OCI-LY1 (cell line): ENCODE measurements around the gene GSTT4.
"Not testable (repeated sequence)": the region's sequence is repeated elsewhere in the genome, so short reads cannot be mapped to it uniquely, and the experiment has no call there.

Experiments used
- EZH2 ChIP-seq: fragments of 200-600 bp; sonication (generic), shearing (Covaris generic); IDR thresholded peaks from 2 replicates; pipeline ENCODE4 v1.8.0; 2017; ENCODE audit warnings: borderline replicate concordance, mixed run types, mild to moderate bottlenecking, antibody characterized with exemption, low read length, moderate library complexity, mixed read lengths
- TF ChIP-seq, protein P1 (sequence below): fragments of 200-600 bp; sonication (generic), shearing (Covaris generic); IDR thresholded peaks from 2 replicates; pipeline ENCODE4 v1.5.1; 2017; ENCODE audit warnings: mild to moderate bottlenecking, antibody characterized with exemption, low read length, moderate library complexity, mixed read lengths

DNA sequence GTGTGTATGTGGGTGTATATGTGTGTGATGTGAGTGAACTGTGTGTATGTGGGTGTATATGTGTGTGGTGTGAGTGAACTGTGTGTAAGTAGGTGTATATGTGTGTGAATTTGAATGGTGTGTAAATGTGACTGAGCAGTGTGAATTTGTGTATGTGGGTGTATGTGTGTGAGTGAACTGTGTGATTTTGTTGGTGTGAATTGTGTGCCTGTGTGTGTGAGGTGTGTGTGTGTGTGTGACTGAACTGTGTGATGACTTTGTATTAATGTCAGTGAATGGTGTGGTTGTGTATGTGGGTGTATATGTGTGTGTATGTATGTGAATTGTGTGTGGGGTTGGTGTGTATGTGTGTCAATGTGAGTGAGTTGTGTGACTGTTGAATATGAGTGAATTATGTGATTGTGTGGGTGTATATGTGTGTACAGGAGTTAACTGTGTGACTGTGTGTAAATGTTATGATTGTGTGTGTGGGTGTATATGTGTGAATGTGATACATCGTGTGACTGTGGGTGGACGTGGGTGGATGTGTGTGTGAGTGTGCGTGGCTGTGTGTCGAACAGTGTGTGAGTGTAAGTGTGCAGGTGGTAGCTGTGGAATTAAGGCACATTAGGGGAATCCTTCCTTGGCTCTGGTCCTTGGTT, 18.6 kb downstream of the GSTT4 start:
- TF ChIP-seq, protein P1, sequence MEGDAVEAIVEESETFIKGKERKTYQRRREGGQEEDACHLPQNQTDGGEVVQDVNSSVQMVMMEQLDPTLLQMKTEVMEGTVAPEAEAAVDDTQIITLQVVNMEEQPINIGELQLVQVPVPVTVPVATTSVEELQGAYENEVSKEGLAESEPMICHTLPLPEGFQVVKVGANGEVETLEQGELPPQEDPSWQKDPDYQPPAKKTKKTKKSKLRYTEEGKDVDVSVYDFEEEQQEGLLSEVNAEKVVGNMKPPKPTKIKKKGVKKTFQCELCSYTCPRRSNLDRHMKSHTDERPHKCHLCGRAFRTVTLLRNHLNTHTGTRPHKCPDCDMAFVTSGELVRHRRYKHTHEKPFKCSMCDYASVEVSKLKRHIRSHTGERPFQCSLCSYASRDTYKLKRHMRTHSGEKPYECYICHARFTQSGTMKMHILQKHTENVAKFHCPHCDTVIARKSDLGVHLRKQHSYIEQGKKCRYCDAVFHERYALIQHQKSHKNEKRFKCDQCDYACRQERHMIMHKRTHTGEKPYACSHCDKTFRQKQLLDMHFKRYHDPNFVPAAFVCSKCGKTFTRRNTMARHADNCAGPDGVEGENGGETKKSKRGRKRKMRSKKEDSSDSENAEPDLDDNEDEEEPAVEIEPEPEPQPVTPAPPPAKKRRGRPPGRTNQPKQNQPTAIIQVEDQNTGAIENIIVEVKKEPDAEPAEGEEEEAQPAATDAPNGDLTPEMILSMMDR = not testable (repeated sequence)
- not testable (repeated sequence) for TF ChIP-seq EZH2
